Liver (tissue), 9 donors: ENCODE results near the gene RACGAP1. TPM values are rescaled to one million over a fixed set of nuclear protein-coding genes. Genes with fewer than 3 reads are reported as not detected.

Experiments used
- DNase-seq: peaks from one replicate; pipeline ENCODE4 v3.0.0-alpha.2; 2017; ENCODE audit warnings: low spot score
- H3K27ac ChIP-seq, 2 donors: one replicate each; pipeline ENCODE4 v1.7.0; 2013; ENCODE audit warnings: inconsistent platforms in 2 of 2, low read length in 2 of 2, control low read depth in 1 of 2, low read depth in 1 of 2, mild to moderate bottlenecking in 1 of 2
- H3K27me3 ChIP-seq, 4 donors: one replicate each; pipeline versions ENCODE4 v1.6.1 to v1.7.0; 2013; ENCODE audit warnings: low read length in 3 of 4, inconsistent platforms in 1 of 4, mild to moderate bottlenecking in 1 of 4, moderate library complexity in 1 of 4; ENCODE audit not compliant: control insufficient read depth in 4 of 4, insufficient read depth in 4 of 4
- H3K36me3 ChIP-seq, 4 donors: one replicate each; pipeline versions ENCODE4 v1.6.1 to v1.7.0; 2013; ENCODE audit warnings: low read length in 3 of 4, mild to moderate bottlenecking in 3 of 4, low read depth in 1 of 4, moderate library complexity in 1 of 4; ENCODE audit not compliant: control insufficient read depth in 4 of 4, insufficient read depth in 3 of 4
- H3K4me1 ChIP-seq, 4 donors: one replicate each; pipeline versions ENCODE4 v1.6.1 to v1.7.0; 2013; ENCODE audit warnings: low read length in 3 of 4, mild to moderate bottlenecking in 3 of 4, moderate library complexity in 1 of 4; ENCODE audit not compliant: control insufficient read depth in 4 of 4, insufficient read depth in 4 of 4
- H3K4me3 ChIP-seq, 3 donors: one replicate each; pipeline versions ENCODE4 v1.6.1 to v1.7.0; 2013; ENCODE audit warnings: low read length in 3 of 3, control low read depth in 1 of 3, low read depth in 1 of 3, mild to moderate bottlenecking in 1 of 3
- H3K9ac ChIP-seq, 2 donors: one replicate each; pipeline ENCODE4 v1.7.0; 2013; ENCODE audit warnings: low read length in 2 of 2, mild to moderate bottlenecking in 2 of 2, moderate library complexity in 2 of 2, control low read depth in 1 of 2, low read depth in 1 of 2
- H3K9me3 ChIP-seq, 4 donors: one replicate each; pipeline versions ENCODE4 v1.6.1 to v1.7.0; 2013; ENCODE audit warnings: low read length in 3 of 4; ENCODE audit not compliant: control insufficient read depth in 4 of 4
- ATF3 ChIP-seq: IDR thresholded peaks from 2 replicates; pipeline ENCODE4 v1.6.1; 2016; ENCODE audit warnings: antibody characterized with exemption
- CTCF ChIP-seq: fragments of 150-350 bp; IDR thresholded peaks from 2 replicates; pipeline ENCODE4 v1.5.1; 2017; ENCODE audit warnings: improper control_type of control experiment, low read depth, low read length; ENCODE audit not compliant: missing input control
- EGR1 ChIP-seq, 2 donors: IDR thresholded peaks; 2 replicates each; pipeline ENCODE4 v1.6.1; 2016 to 2018; ENCODE audit warnings: antibody characterized with exemption in 2 of 2, low read depth in 2 of 2
- FOXA1 ChIP-seq: IDR thresholded peaks from 2 replicates; pipeline ENCODE4 v1.6.1; 2016; ENCODE audit warnings: antibody characterized with exemption
- FOXA2 ChIP-seq: IDR thresholded peaks from 2 replicates; pipeline ENCODE4 v1.6.1; 2016; ENCODE audit warnings: antibody characterized with exemption
- GABPA ChIP-seq, 2 donors: IDR thresholded peaks in 1 of 2; conservative IDR thresholded peaks in 1 of 2; 2 replicates each; pipeline ENCODE4 v1.6.1; 2016; ENCODE audit warnings: antibody characterized with exemption in 2 of 2, mild to moderate bottlenecking in 1 of 2, moderate library complexity in 1 of 2
- HNF4A ChIP-seq, 2 donors: conservative IDR thresholded peaks; 2 replicates each; pipeline ENCODE4 v1.6.1; 2016; ENCODE audit warnings: antibody characterized with exemption in 2 of 2, mild to moderate bottlenecking in 2 of 2
- HNF4G ChIP-seq: IDR thresholded peaks from 2 replicates; pipeline ENCODE4 v1.6.1; 2016; ENCODE audit warnings: antibody characterized with exemption
- JUND ChIP-seq, 2 donors: IDR thresholded peaks; 2 replicates each; pipeline ENCODE4 v1.6.1; 2016; ENCODE audit warnings: antibody characterized with exemption in 2 of 2
- MAX ChIP-seq: IDR thresholded peaks from 2 replicates; pipeline ENCODE4 v1.6.1; 2016; ENCODE audit warnings: antibody characterized with exemption
- NR2F2 ChIP-seq: IDR thresholded peaks from 2 replicates; pipeline ENCODE4 v1.6.1; 2016; ENCODE audit warnings: antibody characterized with exemption
- RAD21 ChIP-seq, 2 donors: IDR thresholded peaks; 2 replicates each; pipeline ENCODE4 v1.6.1; 2016; ENCODE audit warnings: antibody characterized with exemption in 2 of 2, mild to moderate bottlenecking in 2 of 2
- REST ChIP-seq: IDR thresholded peaks from 2 replicates; pipeline ENCODE4 v1.6.1; 2016; ENCODE audit warnings: antibody characterized with exemption, mild to moderate bottlenecking
- RXRA ChIP-seq, 2 donors: IDR thresholded peaks; 2 replicates each; pipeline ENCODE4 v1.6.1; 2017 to 2018; ENCODE audit warnings: antibody characterized with exemption in 2 of 2, mild to moderate bottlenecking in 1 of 2
- SP1 ChIP-seq: IDR thresholded peaks from 2 replicates; pipeline ENCODE4 v1.6.1; 2018; ENCODE audit warnings: antibody characterized with exemption, mild to moderate bottlenecking
- TAF1 ChIP-seq: conservative IDR thresholded peaks from 2 replicates; pipeline ENCODE4 v1.6.1; 2016; ENCODE audit warnings: antibody characterized with exemption, mild to moderate bottlenecking
- YY1 ChIP-seq: IDR thresholded peaks from 2 replicates; pipeline ENCODE4 v1.6.1; 2016; ENCODE audit warnings: antibody characterized with exemption, mild to moderate bottlenecking
- ZBTB33 ChIP-seq: IDR thresholded peaks from 2 replicates; pipeline ENCODE4 v1.6.1; 2016; ENCODE audit warnings: antibody characterized with exemption
- WGBS: extraction: QIAGEN DNeasy Blood & Tissue Kit; methylation state at CpG from one replicate; pipeline ENCODE4 v1.1.7; 2013; 5-methylcytosine and 5-hydroxymethylcytosine counted together
- polyA plus RNA-seq, 2 donors: library from polyadenylated mRNA; stranded (reverse) in 1 of 2; unstranded in 1 of 2; fragments of 200-250 nt in 1 of 2; fragments of >200 nt in 1 of 2; fragmentation: Nextera tagmentation in 1 of 2; extraction: Ambion mirVana in 1 of 2; gene quantifications; one replicate each; pipeline versions ENCODE4 v1.2.1 to v1.2.3, GENCODE V29; 2013 to 2015
- total RNA-seq, 2 donors: library from RNA; depleted of rRNA; stranded (reverse); fragments of >200 nt; gene quantifications; one replicate each; pipeline ENCODE4 v1.2.3, GENCODE V29; 2014
- donor health status: healthy.
- donor health status: healthy.
- donor health status: healthy.
- donor health status: healthy.
- donor health status: healthy.

The RACGAP1 gene
- total RNA-seq (10 to 100 TPM in 1 of 2 donors, 1 to 10 TPM in 1; 2.4 to 38.3 TPM), polyA plus RNA-seq (1 to 10 TPM; 1.0 to 3.4 TPM)

- Histone ChIP-seq H3K4me3 (peak within 1 kb of the TSS; percentile 76 to 93 (median 81)), H3K9me3 (no peaks in the 10 kb centered on the region), H3K4me1 (peaks cover 0 to 7% (median 5%) of the 10 kb centered on the region in 4 donors), H3K36me3 (no peaks in the 10 kb centered on the region), H3K27ac (peak within 1 kb of the TSS in 1 of 2 donors; percentile 39), H3K27me3 (no peaks in the 10 kb centered on the region), H3K9ac (peak within 1 kb of the TSS; percentile 53 to 68)
- DNase-seq: peak; percentile 92
- 5% methylated on average over 47 of the region's 47 CpGs for WGBS
- TF ChIP-seq FOXA1 (peak; percentile 66), GABPA (IDR thresholded peaks at IDR 0.05 in 1 of 2, conservative IDR thresholded peaks at IDR 0.05 in 1 of 2) (peak; percentile 69 to 92), JUND (IDR thresholded peaks at IDR 0.05) (peak in 1 of 2 donors; percentile 38), CTCF (no peak), TAF1 (no peak), SP1 (peak; percentile 61), NR2F2 (peak; percentile 81), FOXA2 (peak; percentile 72), MAX (peak; percentile 89), RAD21 (IDR thresholded peaks at IDR 0.05) (peak in 1 of 2 donors; percentile 25), REST (peak; percentile 28), EGR1 (IDR thresholded peaks at IDR 0.05; ENCODE audit: low read depth in 2 of 2) (peak in 1 of 2 donors; percentile 11), ZBTB33 (peak; percentile 97), HNF4A (conservative IDR thresholded peaks at IDR 0.05) (no peak), RXRA (IDR thresholded peaks at IDR 0.05) (peak; percentile 32 to 50), HNF4G (no peak), YY1 (peak; percentile 100), ATF3 (peak; percentile 14)
Observed at GRCh38 chr12:50025187-50026059, at the start of gene RACGAP1. Gene RACGAP1, minus strand, starts transcription at chr12:50025494. Its CDS starts 8,779 bp downstream, at chr12:50016715.
